Activated T-helper 9 cell treated with anti-CD3 and anti-CD28 coated beads, Interleukin-2, amount 50 U/mL, for 16 hours (primary cell): ENCODE data around the gene STK32C.
"Not testable (repeated sequence)": the region's sequence is repeated elsewhere in the genome, so short reads cannot be mapped to it uniquely, and the experiment has no call there.

Experiments used
- DNase-seq: peaks from one replicate; pipeline ENCODE4 v3.0.0-alpha.2; 2020; ENCODE audit warnings: low read depth

Gene STK32C

DNA sequence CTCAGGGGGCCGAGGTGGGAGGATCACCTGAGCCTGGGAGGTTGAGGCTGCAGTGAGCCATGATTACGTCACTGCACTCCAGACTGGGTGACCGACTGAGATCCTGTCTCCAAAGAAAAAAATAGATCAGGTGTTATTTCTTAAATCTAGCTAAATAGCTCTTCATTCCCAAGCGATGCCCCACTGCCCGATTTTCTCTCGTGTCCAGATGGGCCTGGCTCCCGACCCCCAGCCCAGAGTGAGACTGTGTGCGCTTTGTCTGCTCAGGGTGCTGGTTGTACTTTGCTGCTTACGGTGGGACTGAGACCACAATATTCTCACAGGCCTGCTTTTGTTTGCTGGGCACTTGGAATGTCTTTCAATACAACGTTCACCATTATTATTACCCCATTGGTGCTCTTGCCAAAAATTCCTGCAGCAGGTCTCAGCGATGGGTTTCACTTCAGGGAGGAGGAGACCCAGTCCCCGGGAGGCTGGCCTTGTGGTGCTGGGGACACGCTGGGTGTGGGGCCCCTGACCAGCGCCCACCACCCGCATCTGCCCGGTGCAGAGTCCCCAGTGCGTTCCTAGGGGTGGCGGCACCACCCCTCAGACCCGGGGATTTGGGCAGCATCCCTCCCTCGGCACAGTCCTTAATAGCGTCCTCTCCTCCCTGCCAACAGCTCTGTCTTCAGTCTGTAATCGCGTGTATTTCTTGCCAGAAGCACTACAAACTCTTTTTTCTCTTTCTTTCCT lies 141.4 kb downstream of the STK32C start:
- DNase-seq: no peak

DNA sequence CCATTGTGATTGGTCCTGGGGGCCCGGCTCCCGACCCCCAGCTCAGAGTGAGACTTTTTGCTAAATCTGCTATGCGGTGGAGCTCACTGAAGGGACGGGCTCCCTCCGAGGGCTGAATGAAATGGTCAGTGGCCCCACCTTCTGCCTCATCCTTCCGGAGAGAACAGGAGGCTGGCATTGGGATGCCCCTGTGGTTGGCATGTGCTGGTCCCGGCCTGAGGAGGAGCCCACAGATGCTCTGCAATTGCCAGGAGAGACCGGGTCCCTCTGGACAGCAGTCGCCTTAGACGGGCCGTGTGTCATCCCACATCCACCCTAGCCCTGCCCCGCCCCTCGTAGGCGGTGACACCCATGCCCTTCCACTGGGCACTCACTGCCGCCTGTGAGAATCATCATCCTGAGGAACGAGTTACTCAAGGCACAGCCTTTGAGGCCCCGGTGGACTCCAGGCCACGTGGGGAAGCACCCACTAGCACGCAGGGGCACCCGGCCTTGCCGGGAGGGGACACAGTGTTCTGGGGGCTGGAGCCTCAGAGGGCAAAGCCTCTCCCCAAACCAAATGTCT lies 142.3 kb downstream of the STK32C start:
- no peak for DNase-seq

DNA sequence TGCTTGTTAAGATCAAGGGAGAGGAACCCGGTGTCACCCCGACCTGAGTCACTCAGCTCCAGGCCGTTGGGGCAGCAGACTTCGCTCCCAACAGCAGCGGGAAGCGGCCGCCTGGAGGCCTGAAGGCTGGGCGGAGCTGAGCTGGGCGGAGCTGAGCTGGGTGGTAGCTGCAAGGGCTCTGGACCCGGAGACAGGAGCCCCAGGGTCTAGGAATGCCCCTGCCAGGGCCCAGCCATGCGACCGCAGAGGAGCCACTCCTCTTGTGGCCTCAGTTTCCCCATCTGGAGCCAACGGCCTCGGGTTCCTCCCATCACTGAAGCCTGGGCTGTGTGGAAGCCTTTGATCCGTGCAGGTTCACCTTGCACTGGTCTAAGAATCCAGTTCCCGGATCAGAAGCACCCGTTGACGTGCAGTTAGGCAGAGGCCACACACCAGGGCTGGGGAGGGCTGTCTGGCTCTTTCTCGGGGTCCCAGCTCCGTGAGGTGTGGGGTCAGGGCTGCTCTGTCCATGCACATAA lies 142.9 kb downstream of the STK32C start:
- DNase-seq: no peak

DNA sequence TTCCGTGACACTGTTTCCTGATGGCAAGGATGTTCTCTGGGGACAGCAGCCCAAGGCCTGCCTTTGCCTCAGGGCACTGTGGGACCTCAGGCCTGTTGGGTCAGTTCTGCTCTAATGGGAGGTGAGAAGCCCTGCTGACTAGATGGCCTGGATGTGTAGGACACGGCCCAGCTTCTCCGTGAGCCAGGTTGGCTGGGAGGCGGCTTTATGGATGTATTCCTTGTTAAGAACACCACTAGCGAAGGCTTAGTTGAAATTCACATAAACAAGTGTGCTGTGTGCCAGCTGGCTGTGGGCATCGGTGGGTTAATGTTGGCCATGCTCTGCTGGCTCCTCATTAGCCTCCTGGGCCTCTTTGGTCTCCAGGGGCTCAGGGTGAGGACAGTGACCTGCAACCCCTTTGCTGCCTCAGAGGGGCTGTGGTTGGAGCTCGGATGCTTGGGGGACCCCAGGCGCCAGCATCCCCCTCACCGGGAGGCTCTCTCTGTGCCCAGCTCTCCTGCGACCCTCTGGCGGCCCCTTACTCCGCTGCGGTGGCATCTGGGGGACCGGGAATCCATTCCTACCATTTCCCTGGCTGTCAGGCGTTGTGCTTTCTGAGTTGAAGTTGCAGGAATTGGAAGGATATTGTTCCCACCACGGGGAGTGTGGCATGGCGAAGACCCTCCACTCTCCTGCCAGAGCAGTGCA lies 143.8 kb downstream of the STK32C start:
- DNase-seq: no peak

DNA sequence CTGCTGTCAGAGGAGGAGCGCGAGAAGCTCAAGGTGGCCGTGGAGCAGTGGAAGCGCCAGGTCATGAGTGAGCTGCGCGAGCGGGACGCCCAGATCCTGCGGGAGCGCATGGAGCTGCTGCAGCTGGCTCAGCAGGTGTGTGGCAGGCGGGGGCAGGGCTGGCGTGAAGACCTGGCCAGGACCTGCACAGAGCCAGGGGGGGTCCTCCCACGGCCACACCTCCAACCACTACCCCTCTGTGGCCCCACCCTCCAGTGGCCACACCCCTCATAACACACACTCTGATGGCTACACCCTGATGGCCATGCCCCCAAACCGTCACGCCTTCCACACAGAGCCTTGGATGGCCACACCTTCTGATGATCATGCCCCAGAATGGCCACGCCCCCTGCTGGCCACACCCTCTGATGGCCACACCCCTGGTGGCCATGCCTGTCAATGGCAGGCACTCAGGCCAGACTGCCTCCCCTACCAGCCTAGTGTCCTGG lies 144.4 kb downstream of the STK32C start:
- DNase-seq: no peak

DNA sequence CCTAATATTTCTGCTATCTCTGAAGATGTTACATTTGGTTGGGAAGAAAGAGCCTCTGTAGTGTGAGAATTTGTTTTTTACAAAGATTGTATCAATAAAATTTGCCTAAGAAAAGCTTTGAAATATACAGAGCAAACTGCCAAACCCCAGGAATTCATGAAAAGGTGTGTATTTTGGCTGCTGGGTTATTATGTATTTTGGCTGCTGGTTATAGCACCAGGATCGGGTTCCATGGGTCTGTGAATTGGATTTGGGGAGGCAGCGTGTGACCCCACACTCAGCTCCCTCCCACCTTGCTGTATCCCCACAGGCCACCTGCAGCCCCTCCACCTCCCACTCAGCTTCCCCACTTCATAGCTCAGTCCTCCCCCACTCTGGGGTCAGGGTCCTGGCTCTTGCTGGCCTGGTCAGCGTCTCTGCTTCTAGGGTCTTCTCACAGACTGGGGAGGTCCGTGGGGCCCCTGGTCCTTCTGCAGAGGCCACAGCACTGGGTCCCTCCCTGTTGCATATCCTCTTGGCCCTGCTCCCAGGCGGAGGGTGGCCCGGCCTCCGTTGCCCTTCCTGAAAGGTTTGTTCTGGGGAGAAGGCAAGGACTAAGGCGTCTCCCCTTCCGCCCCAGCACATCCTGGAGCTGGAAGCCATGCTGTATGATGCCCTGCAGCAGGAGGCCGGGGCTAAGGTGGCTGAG lies 145.0 kb downstream of the STK32C start:
- DNase-seq: no peak

DNA sequence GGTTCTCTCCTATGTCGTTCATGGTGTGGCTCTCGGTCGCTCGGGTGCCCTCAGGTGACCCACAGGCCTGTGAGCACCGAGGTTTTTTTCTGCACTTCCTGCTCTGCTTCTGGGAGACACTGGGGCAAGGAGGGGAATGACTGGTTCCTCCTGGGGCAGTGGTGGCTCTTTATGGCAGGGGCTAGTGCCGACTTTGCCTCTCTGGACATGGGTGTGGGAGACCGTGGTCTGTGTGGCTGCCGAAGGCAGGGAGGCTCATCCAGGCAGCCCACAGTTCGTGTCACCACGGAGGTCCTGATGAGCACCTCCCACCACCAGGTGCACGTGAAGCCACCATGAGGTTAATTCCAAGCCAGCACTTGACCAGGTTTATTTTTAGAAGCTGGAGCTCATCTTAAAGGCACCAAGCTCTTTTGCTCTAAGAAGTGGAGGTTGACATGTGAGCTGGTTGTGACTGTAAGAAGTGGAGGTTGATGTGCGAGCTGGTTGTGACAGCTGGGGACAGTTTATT lies 145.7 kb downstream of the STK32C start:
- DNase-seq: no peak

DNA sequence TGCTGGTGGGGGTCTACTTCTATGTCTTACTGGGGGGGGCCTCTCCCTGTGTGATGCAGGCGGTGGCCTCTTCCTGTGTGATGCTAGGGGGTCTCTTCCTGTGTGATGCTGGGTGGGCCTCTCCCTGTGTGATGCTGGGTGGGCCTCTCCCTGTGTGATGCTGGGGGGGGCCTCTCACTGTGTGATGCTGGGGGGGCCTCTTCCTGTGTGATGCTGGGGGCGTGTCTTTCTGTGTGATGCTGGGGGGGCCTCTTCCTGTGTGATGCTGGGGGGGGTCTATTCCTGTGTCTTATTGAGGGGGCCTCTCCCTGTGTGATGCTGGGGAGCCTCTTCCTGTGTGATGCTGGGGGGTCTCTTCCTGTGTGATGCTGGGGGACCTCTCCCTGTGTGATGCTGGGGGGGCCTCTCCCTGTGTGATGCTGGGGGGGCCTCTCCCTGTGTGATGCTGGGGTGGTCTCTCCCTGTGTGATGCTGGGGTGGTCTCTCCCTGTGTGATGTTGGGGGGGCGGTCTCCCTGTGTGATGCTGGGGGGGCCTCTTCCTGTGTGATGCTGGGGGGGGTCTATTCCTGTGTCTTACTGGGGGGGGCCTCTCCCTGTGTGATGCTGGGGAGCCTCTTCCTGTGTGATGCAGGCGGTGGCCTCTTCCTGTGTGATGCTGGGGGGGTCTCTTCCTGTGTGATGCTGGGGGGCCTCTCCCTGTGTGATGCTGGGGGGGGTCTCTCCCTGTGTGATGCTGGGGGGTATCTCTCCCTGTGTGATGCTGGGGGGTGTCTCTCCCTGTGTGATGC lies 146.7 kb downstream of the STK32C start:
- not testable (repeated sequence) for DNase-seq

DNA sequence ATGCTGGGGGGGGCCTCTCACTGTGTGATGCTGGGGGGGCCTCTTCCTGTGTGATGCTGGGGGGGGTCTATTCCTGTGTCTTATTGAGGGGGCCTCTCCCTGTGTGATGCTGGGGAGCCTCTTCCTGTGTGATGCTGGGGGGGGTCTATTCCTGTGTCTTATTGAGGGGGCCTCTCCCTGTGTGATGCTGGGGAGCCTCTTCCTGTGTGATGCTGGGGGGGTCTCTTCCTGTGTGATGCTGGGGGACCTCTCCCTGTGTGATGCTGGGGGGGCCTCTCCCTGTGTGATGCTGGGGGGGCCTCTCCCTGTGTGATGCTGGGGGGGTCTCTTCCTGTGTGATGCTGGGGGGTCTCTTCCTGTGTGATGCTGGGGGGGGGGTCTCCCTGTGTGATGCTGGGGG lies 147.5 kb downstream of the STK32C start:
- not testable (repeated sequence) for DNase-seq

DNA sequence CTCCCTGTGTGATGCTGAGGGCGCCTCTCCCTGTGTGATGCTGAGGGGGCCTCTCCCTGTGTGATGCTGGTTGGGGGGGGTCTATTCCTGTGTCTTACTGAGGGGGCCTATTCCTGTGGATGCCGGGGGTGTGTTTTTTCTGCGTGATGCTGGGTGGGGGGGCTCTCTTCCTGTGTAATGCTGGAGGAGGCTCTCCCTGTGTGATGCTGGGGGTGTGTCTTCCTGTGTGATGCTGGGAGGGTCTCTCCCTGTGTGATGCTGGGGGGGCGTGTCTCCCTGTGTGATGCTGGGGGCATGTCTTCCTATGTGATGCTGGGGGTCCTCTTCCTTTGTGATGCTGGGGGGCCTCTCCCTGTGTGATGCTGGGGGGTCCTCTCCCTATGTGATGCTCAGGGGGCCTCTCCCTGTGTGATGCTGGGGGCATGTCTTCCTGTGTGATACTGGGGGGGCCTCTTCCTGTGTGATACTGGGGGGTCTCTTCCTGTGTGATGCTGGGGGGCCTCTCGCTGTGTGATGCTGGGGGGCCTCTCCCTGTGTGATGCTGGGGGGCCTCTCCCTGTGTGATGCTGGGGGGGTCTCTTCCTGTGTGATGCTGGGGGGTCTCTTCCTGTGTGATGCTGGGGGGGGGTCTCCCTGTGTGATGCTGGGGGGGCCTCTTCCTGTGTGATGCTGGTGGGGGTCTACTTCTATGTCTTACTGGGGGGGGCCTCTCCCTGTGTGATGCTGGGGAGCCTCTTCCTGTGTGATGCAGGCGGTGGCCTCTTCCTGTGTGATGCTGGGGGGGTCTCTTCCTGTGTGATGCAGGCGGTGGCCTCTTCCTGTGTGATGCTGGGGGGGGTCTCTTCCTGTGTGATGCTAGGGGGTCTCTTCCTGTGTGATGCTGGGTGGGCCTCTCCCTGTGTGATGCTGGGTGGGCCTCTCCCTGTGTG lies 148.2 kb downstream of the STK32C start:
- DNase-seq: not testable (repeated sequence)

DNA sequence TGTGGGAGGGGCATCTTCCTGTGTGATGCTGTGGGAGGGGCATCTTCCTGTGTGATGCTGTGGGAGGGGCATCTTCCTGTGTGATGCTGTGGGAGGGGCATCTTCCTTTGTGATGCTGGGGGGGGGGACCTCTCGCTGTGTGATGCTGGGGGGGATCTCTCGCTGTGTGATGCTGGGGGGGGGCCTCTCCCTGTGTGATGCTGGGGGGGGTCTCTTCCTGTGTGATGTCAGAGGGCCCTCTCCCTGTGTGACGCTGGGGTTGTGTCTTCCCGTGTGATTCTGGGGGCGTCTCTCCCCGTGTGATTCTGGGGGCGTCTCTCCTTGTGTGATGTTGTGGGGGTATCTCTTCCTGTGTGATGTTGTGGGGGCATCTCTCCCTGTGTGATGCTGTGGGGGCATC lies 148.9 kb downstream of the STK32C start:
- DNase-seq: no peak

DNA sequence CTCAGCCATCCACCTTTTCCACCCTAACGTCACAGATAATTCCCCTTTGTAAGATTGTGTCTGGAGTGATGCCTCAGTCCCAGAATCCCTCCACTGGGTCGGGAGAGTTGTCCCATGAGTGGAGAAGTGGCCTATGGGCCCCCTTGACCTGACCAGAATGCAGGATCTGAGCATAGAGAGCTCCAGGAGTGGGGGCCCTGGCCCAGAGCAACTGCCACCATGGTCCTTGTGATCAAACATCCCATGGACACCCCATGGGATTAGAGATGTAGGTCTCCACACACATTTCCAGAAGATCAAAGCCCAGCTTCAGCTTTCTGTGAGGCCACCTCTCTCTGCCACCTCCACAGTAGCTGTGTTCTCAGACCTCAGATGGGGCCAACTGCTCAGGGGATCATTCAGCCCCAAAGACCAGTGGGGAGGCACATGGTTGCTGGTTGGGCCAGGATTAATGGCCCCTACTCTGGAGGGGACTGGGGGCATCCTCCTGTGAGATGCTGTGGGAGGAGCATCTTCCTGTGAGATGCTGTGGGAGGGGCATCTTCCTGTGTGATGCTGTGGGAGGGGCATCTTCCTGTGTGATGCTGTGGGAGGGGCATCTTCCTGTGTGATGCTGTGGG lies 149.5 kb downstream of the STK32C start:
- DNase-seq: no peak
